CD14-positive monocyte (primary cell): ENCODE data around the gene TMUB1. TPM values are rescaled to one million over a fixed set of nuclear protein-coding genes. Genes with fewer than 3 reads are reported as not detected.

Source experiments
- DNase-seq, 3 donors: peaks; one replicate each; pipeline ENCODE4 v3.0.0-alpha.2; 2011 to 2022
- H2AFZ ChIP-seq: 2 replicates; pipeline ENCODE4 v1.6.0; 2012; ENCODE audit warnings: mild to moderate bottlenecking, low read depth, low read length, inconsistent platforms; ENCODE audit not compliant: insufficient read depth, poor library complexity, severe bottlenecking
- H3K27ac ChIP-seq, 2 donors: 1 replicate in 1 of 2; 2 replicates in 1 of 2; pipeline ENCODE4 v1.5.1; 2012 to 2013; ENCODE audit warnings: low read length in 2 of 2, control low read depth in 1 of 2, inconsistent platforms in 1 of 2, low read depth in 1 of 2, mild to moderate bottlenecking in 1 of 2
- H3K27me3 ChIP-seq, 2 donors: one replicate each; pipeline versions ENCODE4 v1.6.0 to v1.6.1; 2011 to 2013; ENCODE audit warnings: low read length in 2 of 2; ENCODE audit not compliant: control insufficient read depth in 2 of 2, insufficient read depth in 2 of 2
- H3K36me3 ChIP-seq, 2 donors: replicated peaks in 1 of 2; 1 replicate in 1 of 2; 2 replicates in 1 of 2; pipeline versions ENCODE4 v1.5.1 to v1.6.1; 2012 to 2013; ENCODE audit warnings: low read length in 2 of 2, control low read depth in 1 of 2, inconsistent platforms in 1 of 2, mild to moderate bottlenecking in 1 of 2; ENCODE audit not compliant: insufficient read depth in 2 of 2, control insufficient read depth in 1 of 2
- H3K4me1 ChIP-seq, 2 donors: 1 replicate in 1 of 2; 2 replicates in 1 of 2; pipeline versions ENCODE4 v1.5.1 to v1.6.1; 2012 to 2013; ENCODE audit warnings: low read length in 2 of 2, control low read depth in 1 of 2, inconsistent platforms in 1 of 2, mild to moderate bottlenecking in 1 of 2, moderate library complexity in 1 of 2; ENCODE audit not compliant: insufficient read depth in 2 of 2, control insufficient read depth in 1 of 2
- H3K4me2 ChIP-seq: replicated peaks from 2 replicates; pipeline ENCODE3; 2012; ENCODE audit warnings: low read length, moderate library complexity, mild to moderate bottlenecking; ENCODE audit not compliant: poor library complexity, severe bottlenecking; ENCODE audit errors: extremely low read depth
- H3K4me3 ChIP-seq, 3 experiments: fragments of 200-600 bp in 1 of 3; sonication (generic) in 1 of 3; replicated peaks in 1 of 3; 1 replicate in 2 of 3; 2 replicates in 1 of 3; pipeline ENCODE4 v1.5.1; 2011 to 2013; ENCODE audit warnings: low read length in 3 of 3, mild to moderate bottlenecking in 3 of 3, control low read depth in 2 of 3, low read depth in 2 of 3, inconsistent platforms in 1 of 3, moderate library complexity in 1 of 3
- H3K79me2 ChIP-seq: 2 replicates; pipeline ENCODE4 v1.6.0; 2012; ENCODE audit warnings: mild to moderate bottlenecking, control low read depth, inconsistent platforms, low read length, moderate library complexity; ENCODE audit not compliant: insufficient read depth
- H3K9ac ChIP-seq: 2 replicates; pipeline ENCODE4 v1.6.0; 2017; ENCODE audit warnings: low read length, mild to moderate bottlenecking; ENCODE audit not compliant: insufficient read depth, poor library complexity, severe bottlenecking
- H3K9me3 ChIP-seq, 2 donors: replicated peaks in 1 of 2; 1 replicate in 1 of 2; 2 replicates in 1 of 2; pipeline versions ENCODE4 v1.5.1 to v1.6.1; 2012 to 2013; ENCODE audit warnings: low read length in 2 of 2, control low read depth in 1 of 2; ENCODE audit not compliant: control insufficient read depth in 1 of 2, insufficient read depth in 1 of 2
- H4K20me1 ChIP-seq: 2 replicates; pipeline ENCODE4 v1.6.0; 2012; ENCODE audit warnings: mild to moderate bottlenecking, low read length, control low read depth, moderate library complexity; ENCODE audit not compliant: insufficient read depth
- H3K27ac Mint-ChIP-seq, 7 donors: one replicate each; pipeline ENCODE4 v1.8.0; 2020; ENCODE audit warnings: mild to moderate bottlenecking in 7 of 7, mixed read lengths in 7 of 7, moderate library complexity in 6 of 7, inconsistent platforms in 2 of 7
- H3K27me3 Mint-ChIP-seq, 3 donors: one replicate each; pipeline ENCODE4 v1.8.0; 2021 to 2022; ENCODE audit warnings: low read depth in 3 of 3, mild to moderate bottlenecking in 3 of 3, mixed read lengths in 3 of 3, moderate library complexity in 3 of 3, inconsistent platforms in 1 of 3
- H3K36me3 Mint-ChIP-seq, 2 donors: one replicate each; pipeline ENCODE4 v1.8.0; 2020; ENCODE audit warnings: mixed read lengths in 2 of 2, inconsistent platforms in 1 of 2, mild to moderate bottlenecking in 1 of 2
- H3K4me1 Mint-ChIP-seq: one replicate; pipeline ENCODE4 v1.8.0; 2020; ENCODE audit warnings: mild to moderate bottlenecking, mixed read lengths
- H3K4me3 Mint-ChIP-seq, 2 donors: one replicate each; pipeline ENCODE4 v1.8.0; 2020; ENCODE audit warnings: mild to moderate bottlenecking in 2 of 2, mixed read lengths in 2 of 2, moderate library complexity in 1 of 2
- H3K9me3 Mint-ChIP-seq, 7 donors: one replicate each; pipeline ENCODE4 v1.8.0; 2020 to 2022; ENCODE audit warnings: mixed read lengths in 7 of 7, mild to moderate bottlenecking in 6 of 7, moderate library complexity in 6 of 7, inconsistent platforms in 2 of 7
- WGBS: methylation state at CpG from one replicate; pipeline ENCODE4 v1.1.5; 2013; ENCODE audit warnings: missing lambda C conversion rate; ENCODE audit not compliant: insufficient coverage; 5-methylcytosine and 5-hydroxymethylcytosine counted together
- intact Hi-C, 2 donors: fragments of 100-400 bp; cut with micrococcal nuclease; formaldehyde crosslinking; loops; one replicate each; pipeline versions ENCODE4 v1.15.0 to v1.15.1; 2023
- polyA plus RNA-seq, 3 donors: library from polyadenylated mRNA; depleted of rRNA in 1 of 3; unstranded in 2 of 3; stranded (reverse) in 1 of 3; fragments of 300-500 nt in 2 of 3; fragments of >200 nt in 1 of 3; fragmentation: Illumina TruSeq in 2 of 3; gene quantifications; 1 replicate in 2 of 3; 2 replicates in 1 of 3; pipeline ENCODE4 v1.2.3, GENCODE V29; 2012 to 2021
- TF ChIP-seq, protein P1 (sequence below): fragments of 200-600 bp; IDR thresholded peaks from one replicate; pipeline ENCODE4 v1.8.0; 2022; ENCODE audit warnings: antibody characterized with exemption, mild to moderate bottlenecking

The TMUB1 gene
- polyA plus RNA-seq, 3 donors, result 17.4 to 28.2 (median 19.8) TPM

DNA sequence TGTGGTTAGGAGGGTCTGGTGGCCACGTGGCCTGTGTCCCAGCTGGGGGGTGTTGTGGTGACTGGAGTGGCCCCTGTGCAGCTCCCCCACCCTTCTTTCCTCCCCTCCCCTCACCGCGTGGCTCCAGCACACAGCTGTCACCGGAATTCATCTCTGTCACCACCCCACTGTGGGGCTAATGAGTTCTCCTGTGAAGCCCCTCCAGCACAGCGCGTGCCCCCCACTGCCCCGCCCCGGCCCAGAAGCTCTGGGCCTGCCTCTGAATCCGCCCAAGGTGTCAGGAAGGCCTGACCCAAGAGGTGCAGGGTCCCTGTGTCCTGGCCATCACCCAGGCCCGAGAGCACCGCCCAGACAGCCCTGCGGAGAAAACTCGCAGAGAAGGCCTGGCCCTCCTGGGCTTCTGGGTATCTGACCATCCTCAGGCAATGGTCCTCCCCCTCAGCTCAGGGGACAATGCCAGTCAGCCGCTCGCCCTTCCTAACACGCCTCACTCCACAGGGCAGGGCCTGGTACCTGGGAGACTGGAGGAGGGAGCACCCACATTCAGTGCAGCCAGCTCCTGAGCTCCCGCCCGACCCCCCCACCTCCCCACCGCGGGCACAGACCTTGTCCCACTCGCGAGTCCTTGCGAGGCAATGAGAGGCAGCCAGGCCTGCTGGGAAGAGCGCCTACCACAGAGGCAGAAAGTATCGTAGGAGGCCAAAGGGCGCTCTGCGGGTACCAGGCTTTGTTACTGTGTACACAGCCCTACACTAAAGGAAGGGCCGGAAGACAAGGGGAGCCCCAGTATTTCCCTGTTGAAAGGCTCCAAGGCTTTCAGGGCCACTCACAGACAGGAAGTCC is 46.0 kb upstream of the TMUB1 start:
- DNase-seq, result no peak
- Mint-ChIP-seq H3K27me3 (peaks cover 2 to 12% (median 3%) of the 10 kb centered on the region in 3 donors), H3K4me1 (no peaks in the 10 kb centered on the region), H3K9me3 (no peaks in the 10 kb centered on the region), H3K4me3 (no peak overlapping the region), H3K27ac (no peak overlapping the region), H3K36me3 (peaks cover 57 to 70% of the 10 kb centered on the region in 2 donors)
- H3K4me1 ChIP-seq, result no peaks in the 10 kb centered on the region
- peaks cover 41 to 87% of the 10 kb centered on the region in 2 donors for H3K36me3 ChIP-seq
- no peaks in the 10 kb centered on the region for H3K27me3 ChIP-seq
- intact Hi-C loops, result no loop called here
- no peaks in the 10 kb centered on the region for H3K9me3 ChIP-seq
- no peaks in the 10 kb centered on the region for H3K79me2 ChIP-seq
- H3K27ac ChIP-seq, result no peak overlapping the region
- TF ChIP-seq, protein P1, sequence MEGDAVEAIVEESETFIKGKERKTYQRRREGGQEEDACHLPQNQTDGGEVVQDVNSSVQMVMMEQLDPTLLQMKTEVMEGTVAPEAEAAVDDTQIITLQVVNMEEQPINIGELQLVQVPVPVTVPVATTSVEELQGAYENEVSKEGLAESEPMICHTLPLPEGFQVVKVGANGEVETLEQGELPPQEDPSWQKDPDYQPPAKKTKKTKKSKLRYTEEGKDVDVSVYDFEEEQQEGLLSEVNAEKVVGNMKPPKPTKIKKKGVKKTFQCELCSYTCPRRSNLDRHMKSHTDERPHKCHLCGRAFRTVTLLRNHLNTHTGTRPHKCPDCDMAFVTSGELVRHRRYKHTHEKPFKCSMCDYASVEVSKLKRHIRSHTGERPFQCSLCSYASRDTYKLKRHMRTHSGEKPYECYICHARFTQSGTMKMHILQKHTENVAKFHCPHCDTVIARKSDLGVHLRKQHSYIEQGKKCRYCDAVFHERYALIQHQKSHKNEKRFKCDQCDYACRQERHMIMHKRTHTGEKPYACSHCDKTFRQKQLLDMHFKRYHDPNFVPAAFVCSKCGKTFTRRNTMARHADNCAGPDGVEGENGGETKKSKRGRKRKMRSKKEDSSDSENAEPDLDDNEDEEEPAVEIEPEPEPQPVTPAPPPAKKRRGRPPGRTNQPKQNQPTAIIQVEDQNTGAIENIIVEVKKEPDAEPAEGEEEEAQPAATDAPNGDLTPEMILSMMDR, result no peak
- WGBS, result 92% methylated on average over 17 of the region's 28 CpGs
- no peak overlapping the region for H3K4me2 ChIP-seq
- no peak overlapping the region for H2AFZ ChIP-seq
- H3K9ac ChIP-seq, result no peak overlapping the region
- no peak overlapping the region for H3K4me3 ChIP-seq
- peaks cover 47% of the 10 kb centered on the region for H4K20me1 ChIP-seq

GRCh38 chr7:151128716-151129115 is 45.4 kb upstream of the TMUB1 start:
- no peaks in the 10 kb centered on the region for H3K27me3 ChIP-seq
- peaks cover 39 to 87% of the 10 kb centered on the region in 2 donors for H3K36me3 ChIP-seq
- intact Hi-C loops, result no loop called here
- H3K27me3 Mint-ChIP-seq, result peaks cover 2 to 12% (median 3%) of the 10 kb centered on the region in 3 donors
- no peak for DNase-seq
- H3K9ac ChIP-seq, result no peak overlapping the region
- no peak overlapping the region for H3K4me3 ChIP-seq
- no peaks in the 10 kb centered on the region for H3K79me2 ChIP-seq
- WGBS, result 78% methylated on average over 7 of the region's 8 CpGs
- no peaks in the 10 kb centered on the region for H3K9me3 Mint-ChIP-seq
- no peak overlapping the region for H3K27ac ChIP-seq
- peaks cover 58 to 71% of the 10 kb centered on the region in 2 donors for H3K36me3 Mint-ChIP-seq
- H2AFZ ChIP-seq, result no peak overlapping the region
- no peaks in the 10 kb centered on the region for H3K4me1 Mint-ChIP-seq
- peaks cover 53% of the 10 kb centered on the region for H4K20me1 ChIP-seq
- H3K4me3 Mint-ChIP-seq, result no peak overlapping the region
- TF ChIP-seq, protein P1, result no peak
- H3K9me3 ChIP-seq, result no peaks in the 10 kb centered on the region
- no peak overlapping the region for H3K27ac Mint-ChIP-seq
- H3K4me2 ChIP-seq, result no peak overlapping the region
- H3K4me1 ChIP-seq, result no peaks in the 10 kb centered on the region
